Epidermal melanocyte (primary cell): Measurements from ENCODE around the gene DISC1.
"Not testable (repeated sequence)": the region's sequence is repeated elsewhere in the genome, so short reads cannot be mapped to it uniquely, and the experiment has no call there.

ENCODE experiments used
- DNase-seq: peaks from one replicate; pipeline ENCODE4 v3.0.0; 2011; ENCODE audit warnings: low spot score; ENCODE audit not compliant: insufficient read length

DISC1 gene

GRCh38 chr1:231667896-231668506 lies 41.4 kb downstream of the DISC1 start:
- DNase-seq = no peak

DNA sequence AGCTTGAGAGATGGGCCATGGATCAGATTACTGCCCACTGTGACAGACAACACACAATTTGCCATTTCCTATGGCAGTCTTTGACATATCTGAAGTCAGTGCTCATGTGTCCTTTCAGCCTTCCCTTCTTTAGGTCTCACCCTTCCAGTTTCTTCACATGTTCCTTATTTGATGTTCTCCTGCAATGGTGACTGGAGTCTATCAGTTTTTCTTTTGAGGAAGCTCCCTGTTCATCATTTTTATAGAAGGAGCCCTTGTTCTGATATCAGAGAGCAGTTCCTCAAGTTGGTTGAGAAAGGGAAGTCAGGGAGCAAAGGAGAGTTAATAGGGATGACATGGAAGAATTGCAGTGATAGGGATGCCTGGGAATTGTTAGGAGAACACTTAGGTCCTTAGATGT lies 42.2 kb downstream of the DISC1 start:
- DNase-seq = no peak

- DNase-seq = not testable (repeated sequence)
These were observed 43.5 kb downstream of the DISC1 start for GRCh38 chr1:231669864-231670621.

GRCh38 chr1:231670755-231671154 lies 44.2 kb downstream of the DISC1 start:
- no peak for DNase-seq

DNA sequence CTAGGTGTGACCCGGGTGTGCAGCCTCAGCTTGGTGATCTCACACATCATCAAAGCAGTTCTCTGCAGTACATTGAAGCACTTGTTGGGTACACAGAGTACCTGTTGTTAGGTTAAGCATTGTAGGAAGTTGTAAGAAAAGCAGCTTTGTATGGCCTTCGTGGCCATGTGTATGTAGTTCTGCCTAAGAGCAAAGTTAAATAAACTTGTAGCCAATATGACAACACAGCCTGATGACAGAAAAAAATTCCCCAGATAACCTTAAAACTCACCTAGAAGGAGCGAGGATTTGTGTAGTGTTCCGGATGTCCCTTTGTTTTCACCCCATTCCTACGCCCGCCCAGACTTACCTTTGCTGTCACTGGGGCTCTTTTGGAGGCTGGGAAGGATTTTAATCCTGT lies 48.0 kb downstream of the DISC1 start:
- DNase-seq = no peak

GRCh38 chr1:231676487-231676886 lies 49.9 kb downstream of the DISC1 start:
- no peak for DNase-seq

GRCh38 chr1:231677442-231677841 lies 50.9 kb downstream of the DISC1 start:
- no peak for DNase-seq

- DNase-seq = no peak
These were observed 51.4 kb downstream of the DISC1 start for GRCh38 chr1:231678011-231678432.

- DNase-seq = no peak
These were observed 52.5 kb downstream of the DISC1 start for GRCh38 chr1:231679109-231679508.

DNA sequence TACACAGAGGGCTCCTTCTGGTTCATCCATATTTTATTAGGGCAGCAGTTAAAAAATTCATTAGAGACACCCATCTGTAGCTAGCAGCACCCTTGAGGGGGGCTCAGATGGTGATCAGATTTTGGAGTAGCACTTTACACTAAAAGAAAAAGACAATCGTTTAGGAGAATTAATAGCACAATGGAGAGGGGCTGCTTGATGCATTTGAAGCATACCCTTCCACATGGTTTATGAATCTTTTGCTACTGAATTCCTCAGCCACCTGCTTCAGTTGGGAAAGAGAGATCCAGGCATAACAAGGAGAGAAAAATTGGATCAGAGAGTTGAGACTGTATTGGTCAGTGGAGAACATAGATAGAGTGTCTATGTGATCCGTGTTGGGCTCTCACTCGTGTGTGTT lies 54.4 kb downstream of the DISC1 start:
- DNase-seq = no peak

DNA sequence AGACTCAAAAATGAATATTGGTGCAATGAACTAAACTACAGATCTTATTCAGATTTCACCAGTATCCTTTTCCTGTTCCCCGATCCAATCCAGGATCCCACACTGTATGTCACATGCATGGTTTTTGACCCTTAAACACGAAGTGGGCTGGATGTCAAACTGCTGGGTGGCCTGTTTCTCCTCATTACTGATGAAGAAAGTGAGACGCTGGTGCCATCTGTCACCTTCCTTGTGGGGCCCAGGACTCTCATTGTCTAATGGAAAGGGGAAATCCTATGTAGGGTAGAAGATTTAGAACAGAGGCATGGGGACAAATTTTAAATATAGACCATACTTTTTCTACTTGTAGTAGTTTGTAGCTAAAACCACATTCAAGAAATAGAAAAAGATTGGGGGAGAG lies 56.2 kb downstream of the DISC1 start:
- no peak for DNase-seq

DNA sequence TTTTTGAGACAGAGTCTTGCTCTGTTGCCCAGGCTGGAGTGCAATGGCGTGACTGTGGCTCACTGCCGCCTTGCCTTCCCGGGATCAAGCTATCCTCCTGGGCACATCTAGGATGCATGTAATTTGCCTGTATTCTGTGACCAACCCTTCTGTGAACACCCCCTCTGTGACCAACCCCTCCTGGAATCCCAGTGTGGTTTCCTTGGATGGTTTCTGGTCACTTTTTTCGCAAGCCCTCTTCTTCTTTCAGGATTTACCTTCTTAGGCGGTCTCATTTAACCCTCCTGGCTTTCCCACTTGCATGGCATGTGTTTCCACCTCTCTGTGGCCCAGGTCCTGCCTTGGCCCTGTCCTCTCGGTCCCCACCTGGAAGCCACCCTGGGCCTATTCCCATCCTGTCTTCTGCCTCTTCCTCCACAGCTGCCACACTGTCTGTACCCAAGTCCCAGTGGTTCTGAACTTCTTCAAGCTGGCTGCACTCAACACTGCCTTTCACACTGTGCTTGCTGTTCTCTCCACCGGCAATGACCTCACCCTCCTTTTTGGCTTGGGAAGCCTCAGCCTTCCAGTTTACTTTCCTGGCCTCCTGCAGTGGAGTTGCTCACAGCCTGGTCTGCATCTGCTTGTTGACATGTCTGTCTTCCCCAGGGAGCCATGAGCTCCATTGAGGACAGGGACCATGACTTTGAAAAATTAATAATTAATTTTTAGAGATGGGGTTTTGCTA lies 57.0 kb downstream of the DISC1 start:
- DNase-seq = no peak

DNA sequence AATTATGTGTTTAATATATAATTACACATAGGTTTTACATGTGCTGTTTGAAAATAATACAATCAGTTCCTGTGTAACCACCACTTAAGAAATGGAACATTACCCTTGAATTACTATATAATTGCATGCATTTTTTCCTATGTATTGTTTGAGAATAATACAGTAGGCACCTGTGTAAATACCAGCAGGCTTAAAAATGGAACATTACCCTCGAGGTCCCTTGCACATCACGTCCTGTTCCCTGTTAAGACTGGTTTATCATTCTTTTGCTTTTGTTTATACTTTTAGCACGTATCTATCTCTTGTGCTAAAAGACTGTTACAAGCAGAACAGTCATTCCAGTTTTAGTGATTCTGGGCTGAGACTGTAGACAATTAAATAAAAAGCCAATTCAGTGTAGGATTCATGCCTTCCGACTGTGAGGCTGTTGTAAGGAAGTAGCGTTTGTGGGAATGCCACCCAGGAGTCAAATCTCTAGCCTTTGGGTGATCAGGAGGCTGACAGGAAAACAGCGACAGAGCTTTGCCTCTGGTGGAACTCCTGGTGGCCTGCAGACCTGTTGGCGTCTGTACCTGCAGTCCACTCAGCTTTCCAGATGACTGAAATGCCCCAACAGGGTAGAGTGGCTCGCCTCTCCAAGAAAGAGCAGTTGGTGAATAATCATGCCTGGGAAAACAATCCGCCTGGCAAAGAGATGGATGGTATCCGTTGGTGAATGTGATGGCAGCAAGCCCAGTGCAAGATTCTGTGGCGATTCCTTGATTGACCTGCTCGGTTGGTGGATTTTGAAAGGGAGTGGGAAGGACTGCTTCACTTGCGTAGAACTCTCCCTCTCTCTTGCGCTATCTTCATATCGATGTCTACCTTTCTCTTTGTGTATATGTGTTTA lies 58.0 kb downstream of the DISC1 start:
- no peak for DNase-seq

GRCh38 chr1:231686384-231686783 lies 59.8 kb downstream of the DISC1 start:
- no peak for DNase-seq

DNA sequence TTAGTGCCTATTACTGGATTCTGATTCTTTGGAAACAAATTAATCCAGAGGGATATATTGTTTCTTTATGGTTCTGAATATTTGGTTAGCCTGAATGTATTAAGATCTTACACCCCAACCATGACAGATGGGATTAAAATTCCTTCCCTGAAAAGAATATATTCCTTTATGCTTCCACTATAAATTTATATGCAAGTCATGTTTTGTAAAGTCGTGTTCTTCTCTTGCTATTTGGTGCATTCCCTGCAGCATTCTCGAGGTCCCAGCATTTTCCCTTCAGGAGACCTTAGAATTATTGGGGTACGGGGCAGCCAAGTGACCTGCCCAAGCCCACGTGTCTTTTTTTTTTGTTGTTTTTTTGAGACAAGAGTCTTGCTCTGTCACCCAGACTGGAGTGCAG lies 62.4 kb downstream of the DISC1 start:
- no peak for DNase-seq

- no peak for DNase-seq
These were observed 63.5 kb downstream of the DISC1 start for GRCh38 chr1:231690059-231690458.

GRCh38 chr1:231691618-231692259 lies 65.1 kb downstream of the DISC1 start:
- DNase-seq = no peak

DNA sequence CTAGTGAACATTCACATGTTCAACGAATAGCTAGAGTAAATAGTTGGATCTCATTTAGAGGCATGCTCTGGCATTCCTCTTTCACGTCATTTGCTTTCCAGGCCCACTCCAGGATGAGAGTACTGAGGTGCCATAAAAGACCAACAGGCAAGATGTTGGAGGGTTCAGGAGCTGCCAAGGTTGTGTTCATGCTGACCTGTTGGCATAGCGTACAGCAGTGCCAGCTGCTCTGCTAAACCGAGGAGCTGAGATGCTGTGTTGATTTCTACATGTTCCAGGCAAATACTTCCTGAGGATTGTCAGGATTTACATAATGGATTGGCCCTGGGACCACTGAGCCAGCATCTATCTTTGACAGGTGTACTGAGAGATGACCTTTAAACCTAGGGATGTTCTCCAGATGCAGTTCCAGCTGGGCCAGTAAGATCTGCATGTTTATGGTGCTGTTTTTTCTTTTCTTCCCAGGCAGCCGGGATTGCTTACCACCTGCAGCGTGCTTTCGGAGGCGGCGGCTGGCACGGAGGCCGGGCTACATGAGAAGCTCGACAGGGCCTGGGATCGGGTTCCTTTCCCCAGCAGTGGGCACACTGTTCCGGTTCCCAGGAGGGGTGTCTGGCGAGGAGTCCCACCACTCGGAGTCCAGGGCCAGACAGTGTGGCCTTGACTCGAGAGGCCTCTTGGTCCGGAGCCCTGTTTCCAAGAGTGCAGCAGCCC lies 66.9 kb downstream of the DISC1 start:
- DNase-seq = no peak

DNA sequence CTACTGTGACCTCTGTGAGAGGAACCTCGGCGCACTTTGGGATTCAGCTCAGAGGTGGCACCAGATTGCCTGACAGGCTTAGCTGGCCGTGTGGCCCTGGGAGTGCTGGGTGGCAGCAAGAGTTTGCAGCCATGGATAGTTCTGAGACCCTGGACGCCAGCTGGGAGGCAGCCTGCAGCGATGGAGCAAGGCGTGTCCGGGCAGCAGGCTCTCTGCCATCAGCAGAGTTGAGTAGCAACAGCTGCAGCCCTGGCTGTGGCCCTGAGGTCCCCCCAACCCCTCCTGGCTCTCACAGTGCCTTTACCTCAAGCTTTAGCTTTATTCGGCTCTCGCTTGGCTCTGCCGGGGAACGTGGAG lies 67.5 kb downstream of the DISC1 start:
- no peak for DNase-seq

DNA sequence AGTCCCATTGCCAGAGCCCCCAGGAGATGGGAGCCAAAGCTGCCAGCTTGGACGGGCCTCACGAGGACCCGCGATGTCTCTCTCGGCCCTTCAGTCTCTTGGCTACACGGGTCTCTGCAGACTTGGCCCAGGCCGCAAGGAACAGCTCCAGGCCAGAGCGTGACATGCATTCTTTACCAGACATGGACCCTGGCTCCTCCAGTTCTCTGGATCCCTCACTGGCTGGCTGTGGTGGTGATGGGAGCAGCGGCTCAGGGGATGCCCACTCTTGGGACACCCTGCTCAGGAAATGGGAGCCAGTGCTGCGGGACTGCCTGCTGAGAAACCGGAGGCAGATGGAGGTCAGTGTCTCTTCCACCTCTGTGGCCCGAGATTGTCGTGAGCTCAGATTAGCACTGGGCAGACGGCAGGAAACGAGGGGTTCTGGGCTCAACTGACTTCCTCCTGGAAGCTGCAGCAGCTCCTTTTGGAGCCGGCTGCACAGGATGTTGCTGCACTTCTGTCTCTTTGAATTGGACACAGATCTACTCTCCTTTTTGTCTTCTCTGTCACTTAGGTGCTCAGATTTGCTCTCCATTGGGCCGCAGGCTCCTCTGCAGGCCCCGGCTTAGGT lies 68.0 kb downstream of the DISC1 start:
- DNase-seq = no peak
